K562 (cell line): Measurements from ENCODE around the gene DPEP2NB. TPM values are rescaled to one million over a fixed set of nuclear protein-coding genes. Genes with fewer than 3 reads are reported as not detected.

Experiments used
- ATAC-seq: fragments of 200-7000 bp; cut with Tn5 transposase; 3 replicates; pipeline ENCODE4 v1.9.1; 2020; ENCODE audit warnings: moderate library complexity
- BruUV-seq: library from RNA; stranded (reverse); fragments of 400-500 nt; replicated peaks from 2 replicates; lab custom pipeline; 2021; lab: Mats Ljungman, UMichigan
- CTCF ChIA-PET: fragments of 300-600 bp; formaldehyde crosslinking; extraction: SDS; loops from one replicate; lab custom pipeline; 2021; ENCODE audit warnings: low intra/inter-chr PET ratio; lab: Yijun Ruan, JAX
- POLR2A ChIA-PET: fragments of 300-600, 350-650 bp; sonication (Branson Sonifier 250); formaldehyde crosslinking; extraction: SDS; loops from one replicate; lab custom pipeline; 2021; ENCODE audit warnings: antibody characterized with exemption, inconsistent platforms; lab: Yijun Ruan, JAX
- DNase-seq, 4 experiments: peaks; one replicate each; pipeline versions ENCODE4 v3.0.0 to v3.0.0-alpha.2; 2011 to 2018; ENCODE audit warnings: low spot score in 3 of 4, mixed read lengths in 3 of 4; ENCODE audit errors: extremely low read depth in 1 of 4
- FAIRE-seq: peaks from 2 replicates; lab custom pipeline; 2011; peaks lifted over from hg19 to GRCh38; lab: Jason Lieb, UNC
- H2AFZ ChIP-seq: 2 replicates; pipeline ENCODE4 v1.6.0; 2011; ENCODE audit warnings: low read depth, low read length, control low read depth, inconsistent platforms
- H3K27ac ChIP-seq: fragments of 200-600 bp; 3 replicates; pipeline ENCODE4 v1.8.0; 2011; ENCODE audit warnings: low read depth, mild to moderate bottlenecking, control low read depth, inconsistent platforms, low read length, moderate library complexity, mixed read lengths; ENCODE audit errors: extremely low read depth
- H3K27me3 ChIP-seq, 2 experiments: fragments of 300-600 bp in 1 of 2; 2 replicates in 1 of 2; 3 replicates in 1 of 2; pipeline versions ENCODE4 v1.6.0 to v1.8.0; 2011; ENCODE audit warnings: inconsistent platforms in 2 of 2, low read length in 2 of 2, mild to moderate bottlenecking in 1 of 2, mixed read lengths in 1 of 2, moderate library complexity in 1 of 2; ENCODE audit not compliant: control insufficient read depth in 2 of 2, insufficient read depth in 2 of 2
- H3K36me3 ChIP-seq: fragments of 300-600 bp; 3 replicates; pipeline ENCODE4 v1.8.0; 2011; ENCODE audit warnings: mild to moderate bottlenecking, low read length, inconsistent platforms; ENCODE audit not compliant: control insufficient read depth, insufficient read depth
- H3K4me1 ChIP-seq, 2 experiments: fragments of 200-600 bp in 1 of 2; replicated peaks in 1 of 2; 2 replicates in 1 of 2; 3 replicates in 1 of 2; pipeline versions ENCODE4 v1.5.1 to v1.8.0; 2011; ENCODE audit warnings: inconsistent platforms in 2 of 2, low read length in 2 of 2, mild to moderate bottlenecking in 1 of 2, mixed read lengths in 1 of 2, moderate library complexity in 1 of 2; ENCODE audit not compliant: control insufficient read depth in 2 of 2, insufficient read depth in 2 of 2
- H3K4me2 ChIP-seq: 2 replicates; pipeline ENCODE4 v1.6.1; 2011; ENCODE audit warnings: low read length, control low read depth, inconsistent platforms, mixed read lengths; ENCODE audit not compliant: insufficient read depth
- H3K4me3 ChIP-seq: fragments of 200-600 bp; sonication (generic), shearing (Covaris generic); 2 replicates; pipeline ENCODE4 v1.5.1; 2016; ENCODE audit warnings: control low read depth, inconsistent platforms
- H3K79me2 ChIP-seq: fragments of 200-600 bp; 3 replicates; pipeline ENCODE4 v1.8.0; 2011; ENCODE audit warnings: low read length, inconsistent platforms; ENCODE audit not compliant: control insufficient read depth, insufficient read depth
- H3K9ac ChIP-seq, 2 experiments: 2 replicates each; pipeline versions ENCODE4 v1.6.0 to v1.6.1; 2011; ENCODE audit warnings: low read depth in 2 of 2, low read length in 2 of 2, control low read depth in 1 of 2, inconsistent platforms in 1 of 2, mild to moderate bottlenecking in 1 of 2, mixed read lengths in 1 of 2; ENCODE audit not compliant: insufficient read depth in 1 of 2
- H3K9me1 ChIP-seq: one replicate; pipeline ENCODE4 v1.6.0; 2011; ENCODE audit warnings: inconsistent platforms, mild to moderate bottlenecking, low read length, moderate library complexity; ENCODE audit not compliant: control insufficient read depth, insufficient read depth
- H3K9me3 ChIP-seq: replicated peaks from 2 replicates; pipeline ENCODE4 v1.5.1; 2011; ENCODE audit warnings: low read depth, low read length, inconsistent platforms; ENCODE audit not compliant: control insufficient read depth, insufficient read depth
- H4K20me1 ChIP-seq: replicated peaks from 2 replicates; pipeline ENCODE4 v1.6.1; 2011; ENCODE audit warnings: low read length, inconsistent platforms, mixed read lengths; ENCODE audit not compliant: control insufficient read depth, insufficient read depth
- CAMTA2 ChIP-seq: fragments of 250-450 bp; sonication (Bioruptor Pico); conservative IDR thresholded peaks from 2 replicates; pipeline ENCODE4 v1.5.1; 2022
- GTF2E2 ChIP-seq: fragments of 200-800 bp; sonication (Bioruptor generic); IDR thresholded peaks from 2 replicates; pipeline ENCODE4 v1.6.1; 2016; ENCODE audit warnings: missing genetic modification characterization, missing compliant biosample characterization
- HCFC1 ChIP-seq: IDR thresholded peaks from 2 replicates; pipeline ENCODE4 v1.6.1; 2012; ENCODE audit warnings: low read depth, low read length, improper control_type of control experiment
- HNRNPH1 ChIP-seq: fragments of 200-400 bp; formaldehyde crosslinking; optimal IDR thresholded peaks from 2 replicates; pipeline ENCODE3; 2017; ENCODE audit warnings: low read depth, mild to moderate bottlenecking, low read length, moderate library complexity
- MAFK ChIP-seq: IDR thresholded peaks from 2 replicates; pipeline ENCODE4 v1.6.1; 2011; ENCODE audit warnings: low read length, improper control_type of control experiment
- MECOM ChIP-seq: fragments of 250-450 bp; sonication (Bioruptor Pico); IDR thresholded peaks from 2 replicates; pipeline ENCODE4 v1.8.0; 2022; ENCODE audit warnings: inconsistent platforms
- POLR2AphosphoS2 ChIP-seq: IDR thresholded peaks from 2 replicates; pipeline ENCODE4 v1.6.1; 2012; ENCODE audit warnings: low read length, improper control_type of control experiment
- SMAD1 ChIP-seq: fragments of 150-350 bp; IDR thresholded peaks from 2 replicates; pipeline ENCODE4 v1.6.1; 2014; ENCODE audit warnings: low read length, low read depth; ENCODE audit not compliant: partially characterized antibody
- WGBS: fragments of 100-300 bp; shearing (Covaris generic); methylation state at CpG from one replicate; pipeline ENCODE4 v1.1.6; 2016; ENCODE audit warnings: low coverage, mixed read lengths; ENCODE audit not compliant: insufficient coverage; ENCODE audit errors: missing lambda C conversion rate; 5-methylcytosine and 5-hydroxymethylcytosine counted together
- in situ Hi-C: fragments of 300-500 bp; cut with MboI; formaldehyde crosslinking; loops from 4 replicates; pipeline ENCODE4 v1.15.0; 2018; ENCODE audit warnings: inconsistent platforms, mixed read lengths
- intact Hi-C: fragments of 100-400 bp; cut with micrococcal nuclease; formaldehyde crosslinking; loops from 2 replicates; pipeline ENCODE4 v1.14.2; 2022
- polyA plus RNA-seq, 8 experiments: library from polyadenylated mRNA; depleted of rRNA in 4 of 8; stranded (reverse) in 5 of 8; unstranded in 3 of 8; fragments of >200 nt; fragmentation: Nextera tagmentation in 2 of 8; fragmentation: Illumina TruSeq in 1 of 8; extraction: Ambion mirVana in 2 of 8; extraction: Trizol in 1 of 8; gene quantifications; 2 replicates each; pipeline versions ENCODE4 v1.2.1 to v1.2.3, GENCODE V29; 2011 to 2014; ENCODE audit warnings: inconsistent platforms in 1 of 8, missing spikeins in 1 of 8
- total RNA-seq, 7 experiments: library from RNA; depleted of rRNA in 6 of 7; stranded (reverse); fragments of >200 nt in 6 of 7; fragmentation: Illumina TruSeq in 2 of 7; extraction: Trizol in 2 of 7; gene quantifications; 2 replicates each; pipeline versions ENCODE4 v1.2.1 to v1.2.3, GENCODE V29; 2011 to 2021; ENCODE audit warnings: low replicate concordance in 1 of 7
- TF ChIP-seq, protein P1 (sequence below): fragments of 450-650 bp; formaldehyde crosslinking; IDR thresholded peaks from 2 replicates; pipeline ENCODE4 v1.4.0; 2022; ENCODE audit warnings: missing genetic modification characterization

The DPEP2NB gene
- total and polyA plus RNA-seq, 9 of the 15 experiments (the other 6 are each of a cell fraction or from before 2014, with no cell fraction given), result not detected

DNA sequence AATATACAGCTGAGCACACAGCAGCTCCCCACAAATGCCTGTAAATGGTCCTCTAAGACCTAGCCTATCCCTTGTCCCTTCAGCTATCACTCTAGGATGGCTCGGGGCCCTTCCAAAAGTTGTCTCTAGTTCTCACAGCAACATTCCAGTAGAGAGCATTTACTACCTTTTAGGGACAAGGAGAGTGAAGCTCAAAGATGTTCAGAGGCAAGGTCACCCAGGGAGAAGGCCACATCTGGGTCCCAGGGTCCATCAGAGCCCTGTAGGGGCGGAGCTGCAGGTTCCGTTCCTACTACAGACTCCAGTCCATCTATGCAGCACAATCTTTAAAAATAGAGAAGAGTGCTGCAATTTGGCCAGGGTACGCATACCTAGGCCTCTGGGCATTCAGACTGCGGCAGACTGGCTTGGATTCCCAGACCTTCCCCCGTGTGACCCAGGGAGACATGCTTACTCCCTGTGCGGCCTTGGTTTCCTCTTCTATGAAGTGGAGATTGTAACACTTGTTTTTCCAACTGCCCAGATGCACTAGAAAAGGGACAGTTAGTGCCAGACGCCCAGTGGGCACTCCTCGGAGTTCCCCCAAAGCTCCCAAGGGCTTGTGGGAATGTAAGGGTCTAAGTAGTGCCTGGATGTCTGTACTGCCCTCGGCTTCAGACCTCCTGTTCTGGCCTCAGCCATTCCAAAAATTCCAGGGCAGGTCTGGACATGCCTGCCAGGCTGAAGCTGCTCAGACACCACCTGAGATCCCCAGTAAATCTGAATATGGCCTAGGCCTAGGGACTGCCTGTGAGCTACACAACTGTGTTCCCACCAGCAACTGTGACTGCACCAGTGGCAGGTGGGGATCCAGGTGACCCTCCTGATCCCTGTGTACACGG is 49.8 kb downstream of the DPEP2NB start:
- Histone ChIP-seq H3K9me1 (peaks cover 8% of the 10 kb centered on the region), H3K4me1 (peaks cover 23 to 56% of the 10 kb centered on the region in 2 experiments; a peak in 4 of 5 replicates), H3K9ac (peak overlapping the region in 1 of 2 experiments; percentile 94; a peak in 2 of 4 replicates), H3K4me3 (no peak overlapping the region), H3K36me3 (peaks cover 44% of the 10 kb centered on the region; the same call in 2 of the 3 replicates), H3K4me2 (no peak overlapping the region; the same call in 1 of the 2 replicates), H2AFZ (no peak overlapping the region), H4K20me1 (peaks cover 23% of the 10 kb centered on the region), H3K27ac (0 out of 3 replicates have a peak overlapping the region, but pooled peaks have one; percentile 3), H3K27me3 (no peaks in the 10 kb centered on the region), H3K9me3 (no peaks in the 10 kb centered on the region), H3K79me2 (peaks cover 28% of the 10 kb centered on the region)
- TF ChIP-seq CAMTA2 (CRISPR knock-in tag) (no peak), GTF2E2 (tag) (no peak), HCFC1 (no peak), HNRNPH1 (no peak), POLR2AphosphoS2 (no peak), MECOM (CRISPR knock-in tag) (no peak), SMAD1 (no peak), MAFK (no peak)
- TF ChIP-seq, protein P1, sequence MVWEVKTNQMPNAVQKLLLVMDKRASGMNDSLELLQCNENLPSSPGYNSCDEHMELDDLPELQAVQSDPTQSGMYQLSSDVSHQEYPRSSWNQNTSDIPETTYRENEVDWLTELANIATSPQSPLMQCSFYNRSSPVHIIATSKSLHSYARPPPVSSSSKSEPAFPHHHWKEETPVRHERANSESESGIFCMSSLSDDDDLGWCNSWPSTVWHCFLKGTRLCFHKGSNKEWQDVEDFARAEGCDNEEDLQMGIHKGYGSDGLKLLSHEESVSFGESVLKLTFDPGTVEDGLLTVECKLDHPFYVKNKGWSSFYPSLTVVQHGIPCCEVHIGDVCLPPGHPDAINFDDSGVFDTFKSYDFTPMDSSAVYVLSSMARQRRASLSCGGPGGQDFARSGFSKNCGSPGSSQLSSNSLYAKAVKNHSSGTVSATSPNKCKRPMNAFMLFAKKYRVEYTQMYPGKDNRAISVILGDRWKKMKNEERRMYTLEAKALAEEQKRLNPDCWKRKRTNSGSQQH (CRISPR knock-in tag), result no peak
- CTCF ChIA-PET, result no interaction called here
- no peak for FAIRE-seq
- in situ Hi-C loops (no loop called here), intact Hi-C loops (no loop called here)
- BruUV-seq, result no TSS peak
- no peak for ATAC-seq
- no peak for DNase-seq
- POLR2A ChIA-PET, result interaction anchor here (1.1 to 1.8 kb wide), 4 partner anchors 17 to 120 kb away, joined by 3 to 9 read pairs (median 4); partner anchors contain the start of genes LCAT and NUTF2
- WGBS, result 87% methylated on average over 11 of the region's 11 CpGs
